ENCODE measurements around the gene CCR5.
"Not testable (repeated sequence)": the region's sequence is repeated elsewhere in the genome, so short reads cannot be mapped to it uniquely, and the experiment has no call there.

CCR5 gene

GRCh38 chr3:46398186-46398955, 27.6 kb downstream of the CCR5 start:
- Mint-ChIP-seq H3K4me3 (no peak overlapping the region), H3K4me1 (ENCODE audit: low read depth in 2 of 2) (peaks cover 3 to 6% of the 10 kb centered on the region in 2 donors), H3K36me3 (ENCODE audit: insufficient read depth) (no peaks in the 10 kb centered on the region), H3K27me3 (no peaks in the 10 kb centered on the region), H3K9me3 (no peaks in the 10 kb centered on the region), H3K27ac (no peak overlapping the region)
- no peak for DNase-seq
- ATAC-seq (replicated peaks): no peak

DNA sequence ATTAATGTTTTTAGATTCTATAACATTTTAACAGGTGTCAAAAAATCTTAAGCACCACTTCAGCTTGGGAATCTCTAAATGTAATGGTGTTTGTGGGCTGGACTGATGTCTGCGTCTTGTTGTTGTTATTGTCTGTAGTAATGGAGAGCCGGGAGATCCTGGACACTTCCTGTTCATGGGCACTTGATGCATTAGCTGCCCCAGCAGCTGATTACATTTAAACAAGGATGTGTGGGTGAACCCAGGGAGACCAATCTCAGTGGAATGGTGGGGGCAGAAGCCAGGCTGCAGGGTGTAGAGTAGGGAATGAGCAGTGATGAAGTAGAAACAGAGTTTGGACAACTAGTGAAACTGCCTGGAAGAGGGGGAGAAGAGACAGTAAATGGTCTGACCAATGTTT, 28.4 kb downstream of the CCR5 start:
- H3K9me3 Mint-ChIP-seq: no peaks in the 10 kb centered on the region
- ATAC-seq (replicated peaks) (no peak), DNase-seq (no peak)
- peaks cover under 1% of the 10 kb centered on the region for H3K36me3 Mint-ChIP-seq (ENCODE audit: insufficient read depth)
- H3K4me1 Mint-ChIP-seq (ENCODE audit: low read depth in 2 of 2): peaks cover 3 to 6% of the 10 kb centered on the region in 2 donors
- H3K27me3 Mint-ChIP-seq: no peaks in the 10 kb centered on the region
- no peak overlapping the region for H3K4me3 Mint-ChIP-seq
- no peak overlapping the region for H3K27ac Mint-ChIP-seq

GRCh38 chr3:46399557-46399956, 28.8 kb downstream of the CCR5 start:
- DNase-seq: no peak
- Mint-ChIP-seq H3K27ac (no peak overlapping the region), H3K36me3 (ENCODE audit: insufficient read depth) (peaks cover 3% of the 10 kb centered on the region), H3K27me3 (no peaks in the 10 kb centered on the region), H3K9me3 (no peaks in the 10 kb centered on the region), H3K4me1 (ENCODE audit: low read depth in 2 of 2) (peaks cover 3 to 6% of the 10 kb centered on the region in 2 donors), H3K4me3 (no peak overlapping the region)
- ATAC-seq (replicated peaks): no peak

GRCh38 chr3:46400000-46400734, 29.4 kb downstream of the CCR5 start:
- H3K27me3 Mint-ChIP-seq: no peaks in the 10 kb centered on the region
- H3K27ac Mint-ChIP-seq: no peak overlapping the region
- DNase-seq: no peak
- H3K4me1 Mint-ChIP-seq (ENCODE audit: low read depth in 2 of 2): peaks cover 3 to 6% of the 10 kb centered on the region in 2 donors
- H3K9me3 Mint-ChIP-seq: no peaks in the 10 kb centered on the region
- ATAC-seq (replicated peaks): no peak
- peaks cover 3% of the 10 kb centered on the region for H3K36me3 Mint-ChIP-seq (ENCODE audit: insufficient read depth)
- no peak overlapping the region for H3K4me3 Mint-ChIP-seq

DNA sequence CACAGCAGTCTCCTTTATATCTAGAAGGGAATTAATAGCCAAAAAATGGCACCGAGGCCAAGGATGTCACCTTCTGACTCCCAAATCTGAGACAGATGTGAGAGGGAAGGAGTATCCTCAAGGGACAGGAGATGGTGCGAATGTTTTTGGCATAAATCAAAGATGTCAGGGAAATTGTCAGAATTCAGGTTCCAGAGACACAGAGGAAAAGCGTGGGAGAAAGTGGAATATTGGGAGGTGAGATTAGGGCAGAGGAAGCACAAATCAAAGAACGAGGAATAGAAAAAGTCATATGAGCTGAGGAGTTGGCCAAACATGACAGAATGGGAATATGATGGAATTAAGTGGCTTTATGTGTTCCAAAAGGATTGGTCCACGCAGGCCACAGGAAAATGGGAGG, 30.1 kb downstream of the CCR5 start:
- H3K4me1 Mint-ChIP-seq (ENCODE audit: low read depth in 2 of 2): peaks cover 3 to 6% of the 10 kb centered on the region in 2 donors
- H3K4me3 Mint-ChIP-seq: no peak overlapping the region
- no peaks in the 10 kb centered on the region for H3K9me3 Mint-ChIP-seq
- no peak for DNase-seq
- no peak overlapping the region for H3K27ac Mint-ChIP-seq
- no peak for ATAC-seq (replicated peaks)
- H3K36me3 Mint-ChIP-seq (ENCODE audit: insufficient read depth): peaks cover 3% of the 10 kb centered on the region
- no peaks in the 10 kb centered on the region for H3K27me3 Mint-ChIP-seq

- H3K27ac Mint-ChIP-seq: no peak overlapping the region
- no peak for DNase-seq
- H3K4me3 Mint-ChIP-seq: no peak overlapping the region
- peaks cover 5% of the 10 kb centered on the region in 2 donors for H3K4me1 Mint-ChIP-seq (ENCODE audit: low read depth in 2 of 2)
- ATAC-seq (replicated peaks): no peak
- peaks cover 4% of the 10 kb centered on the region for H3K36me3 Mint-ChIP-seq (ENCODE audit: insufficient read depth)
- no peaks in the 10 kb centered on the region for H3K9me3 Mint-ChIP-seq
- no peaks in the 10 kb centered on the region for H3K27me3 Mint-ChIP-seq
Observed at GRCh38 chr3:46401579-46401978, 30.8 kb downstream of the CCR5 start.

GRCh38 chr3:46402902-46403301, 32.2 kb downstream of the CCR5 start:
- not testable (repeated sequence) for H3K4me3 Mint-ChIP-seq

GRCh38 chr3:46405301-46406019, 34.7 kb downstream of the CCR5 start:
- H3K27ac Mint-ChIP-seq: peak overlapping the region; percentile 96 to 97
- ATAC-seq (replicated peaks) (no peak), DNase-seq (no peak)
- H3K4me1 Mint-ChIP-seq (ENCODE audit: low read depth in 2 of 2): peaks cover 12 to 26% of the 10 kb centered on the region in 2 donors
- H3K4me3 Mint-ChIP-seq: no peak overlapping the region
- H3K27me3 Mint-ChIP-seq: no peaks in the 10 kb centered on the region
- peaks cover 7% of the 10 kb centered on the region for H3K36me3 Mint-ChIP-seq (ENCODE audit: insufficient read depth)
- H3K9me3 Mint-ChIP-seq: no peaks in the 10 kb centered on the region

More at GRCh38 chr3:46402902-46403301, 32.2 kb downstream of the CCR5 start:
- H3K36me3 Mint-ChIP-seq (ENCODE audit: insufficient read depth); ATAC-seq (replicated peaks); H3K9me3 Mint-ChIP-seq; H3K27me3 Mint-ChIP-seq; H3K27ac Mint-ChIP-seq; DNase-seq: not testable (repeated sequence)
- H3K4me1 Mint-ChIP-seq (ENCODE audit: low read depth in 2 of 2): peaks cover 12 to 14% of the 10 kb centered on the region in 2 donors

- H3K27ac Mint-ChIP-seq: peak overlapping the region; percentile 96 to 97
- H3K36me3 Mint-ChIP-seq (ENCODE audit: insufficient read depth): peaks cover 7% of the 10 kb centered on the region
- ATAC-seq (replicated peaks): no peak
- H3K4me1 Mint-ChIP-seq (ENCODE audit: low read depth in 2 of 2): peaks cover 12 to 26% of the 10 kb centered on the region in 2 donors
- peak overlapping the region in 1 of 2 donors; percentile 90 for H3K4me3 Mint-ChIP-seq
- DNase-seq: no peak
- no peaks in the 10 kb centered on the region for H3K9me3 Mint-ChIP-seq
- H3K27me3 Mint-ChIP-seq: no peaks in the 10 kb centered on the region
Observed at GRCh38 chr3:46406443-46406787, 35.7 kb downstream of the CCR5 start.

- peak within 1 kb of the TSS; percentile 96 to 97 for H3K27ac Mint-ChIP-seq
- H3K4me1 Mint-ChIP-seq (ENCODE audit: low read depth in 2 of 2): peaks cover 12 to 26% of the 10 kb centered on the region in 2 donors
- peaks cover 7% of the 10 kb centered on the region for H3K36me3 Mint-ChIP-seq (ENCODE audit: insufficient read depth)
- no peaks in the 10 kb centered on the region for H3K9me3 Mint-ChIP-seq
- peak within 1 kb of the TSS; percentile 88 to 90 for H3K4me3 Mint-ChIP-seq
- DNase-seq (peak; percentile 39 to 56 (median 47)), ATAC-seq (replicated peaks) (peak; percentile 90)
- no peaks in the 10 kb centered on the region for H3K27me3 Mint-ChIP-seq
Observed at GRCh38 chr3:46406788-46407611, 36.3 kb downstream of the CCR5 start, which contains the start of the genes CCR5AS and CCRL2. TSS of gene CCR5AS (minus strand) at chr3:46407066. TSS of gene CCRL2 (plus strand) at chr3:46407259. CDS start at chr3:46408080, 821 bp downstream.

GRCh38 chr3:46407970-46408369, 37.2 kb downstream of the CCR5 start:
- Mint-ChIP-seq H3K4me3 (peak overlapping the region; percentile 88 to 90), H3K4me1 (ENCODE audit: low read depth in 2 of 2) (peaks cover 12 to 26% of the 10 kb centered on the region in 2 donors), H3K36me3 (ENCODE audit: insufficient read depth) (peaks cover 7% of the 10 kb centered on the region), H3K27me3 (no peaks in the 10 kb centered on the region), H3K27ac (peak overlapping the region; percentile 96 to 97), H3K9me3 (no peaks in the 10 kb centered on the region)
- no peak for DNase-seq
- ATAC-seq (replicated peaks): no peak

DNA sequence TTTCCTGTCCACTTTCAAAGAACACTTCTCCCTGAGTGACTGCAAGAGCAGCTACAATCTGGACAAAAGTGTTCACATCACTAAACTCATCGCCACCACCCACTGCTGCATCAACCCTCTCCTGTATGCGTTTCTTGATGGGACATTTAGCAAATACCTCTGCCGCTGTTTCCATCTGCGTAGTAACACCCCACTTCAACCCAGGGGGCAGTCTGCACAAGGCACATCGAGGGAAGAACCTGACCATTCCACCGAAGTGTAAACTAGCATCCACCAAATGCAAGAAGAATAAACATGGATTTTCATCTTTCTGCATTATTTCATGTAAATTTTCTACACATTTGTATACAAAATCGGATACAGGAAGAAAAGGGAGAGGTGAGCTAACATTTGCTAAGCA, 38.1 kb downstream of the CCR5 start:
- Mint-ChIP-seq H3K4me1 (ENCODE audit: low read depth in 2 of 2) (peaks cover 12 to 26% of the 10 kb centered on the region in 2 donors), H3K4me3 (no peak overlapping the region), H3K27ac (no peak overlapping the region), H3K36me3 (ENCODE audit: insufficient read depth) (peaks cover 7% of the 10 kb centered on the region), H3K27me3 (no peaks in the 10 kb centered on the region), H3K9me3 (no peaks in the 10 kb centered on the region)
- DNase-seq: no peak
- no peak for ATAC-seq (replicated peaks)

Measured in effector memory CD8-positive, alpha-beta T cell (primary cell).